AG09319 (cell line): ENCODE results near the gene ADGRG3.

ENCODE experiments used
- DNase-seq: peaks from one replicate; pipeline ENCODE4 v3.0.0-alpha.2; 2010; ENCODE audit warnings: low read depth; ENCODE audit errors: extremely low read depth
- CTCF ChIP-seq: IDR thresholded peaks from 2 replicates; pipeline ENCODE4 v1.5.1; 2011; ENCODE audit warnings: low read depth, mild to moderate bottlenecking, inconsistent platforms, low read length, moderate library complexity

The ADGRG3 gene

GRCh38 chr16:57681950-57682728, 14.0 kb downstream of the ADGRG3 start:
- TF ChIP-seq CTCF = no peak

GRCh38 chr16:57682809-57683635, 14.9 kb downstream of the ADGRG3 start:
- TF ChIP-seq CTCF = no peak
- DNase-seq = no peak

More at GRCh38 chr16:57681950-57682728, 14.0 kb downstream of the ADGRG3 start:
- DNase-seq = no peak

GRCh38 chr16:57683636-57684545, 15.8 kb downstream of the ADGRG3 start:
- DNase-seq = no peak
- TF ChIP-seq CTCF = no peak

GRCh38 chr16:57684626-57685358, 16.7 kb downstream of the ADGRG3 start:
- TF ChIP-seq CTCF = no peak

GRCh38 chr16:57685633-57686032, 17.5 kb downstream of the ADGRG3 start:
- TF ChIP-seq CTCF = no peak

More at GRCh38 chr16:57684626-57685358, 16.7 kb downstream of the ADGRG3 start:
- DNase-seq = no peak

GRCh38 chr16:57686577-57686976, 18.5 kb downstream of the ADGRG3 start:
- no peak for TF ChIP-seq CTCF
- DNase-seq = no peak

More at GRCh38 chr16:57685633-57686032, 17.5 kb downstream of the ADGRG3 start:
- no peak for DNase-seq
